Activated CD4-positive, alpha-beta memory T cell treated with anti-CD3 and anti-CD28 coated beads for 36 hours (primary cell): ENCODE results near the gene RPL37. TPM values are rescaled to one million over a fixed set of nuclear protein-coding genes. Genes with fewer than 3 reads are reported as not detected.
"Not testable (repeated sequence)": the region's sequence is repeated elsewhere in the genome, so short reads cannot be mapped to it uniquely, and the experiment has no call there.

Experiments
- CTCF ChIA-PET: fragments of 350-600 bp; sonication (Branson Sonifier 250); formaldehyde crosslinking; loops from one replicate; lab custom pipeline; 2021; ENCODE audit warnings: antibody characterized with exemption, inconsistent platforms; lab: Charles Lee
- POLR2A ChIA-PET: fragments of 350-600 bp; sonication (Branson Sonifier 250); formaldehyde crosslinking; loops from one replicate; lab custom pipeline; 2021; ENCODE audit warnings: antibody characterized with exemption; lab: Charles Lee
- DNase-seq: peaks from one replicate; pipeline ENCODE4 v3.0.0-alpha.2; 2020
- H3K27ac Mint-ChIP-seq: one replicate; pipeline ENCODE4 v1.8.0; 2021; ENCODE audit warnings: mixed read lengths
- H3K27me3 Mint-ChIP-seq: one replicate; pipeline ENCODE4 v1.8.0; 2021; ENCODE audit warnings: mixed read lengths
- H3K36me3 Mint-ChIP-seq: one replicate; pipeline ENCODE4 v1.8.0; 2021; ENCODE audit warnings: mixed read lengths
- H3K4me1 Mint-ChIP-seq: one replicate; pipeline ENCODE4 v1.8.0; 2021; ENCODE audit warnings: low read depth, mixed read lengths
- H3K4me3 Mint-ChIP-seq: one replicate; pipeline ENCODE4 v1.8.0; 2021; ENCODE audit warnings: mild to moderate bottlenecking, mixed read lengths
- H3K9me3 Mint-ChIP-seq: one replicate; pipeline ENCODE4 v1.8.0; 2021; ENCODE audit warnings: mixed read lengths
- intact Hi-C: fragments of 100-400 bp; cut with micrococcal nuclease; formaldehyde crosslinking; loops from one replicate; pipeline ENCODE4 v1.15.1; 2023
- total RNA-seq, 2 experiments: library from RNA; stranded (reverse); gene quantifications; one replicate each; pipeline ENCODE4 v1.2.3, GENCODE V29; 2021

RPL37 gene
- total RNA-seq, 2 experiments from 2014 or later: 1,815 to 1,873 TPM

- H3K27me3 Mint-ChIP-seq, POLR2A ChIA-PET, intact Hi-C loops, DNase-seq, H3K27ac Mint-ChIP-seq, CTCF ChIA-PET, H3K4me3 Mint-ChIP-seq, H3K9me3 Mint-ChIP-seq: not testable (repeated sequence)
- Mint-ChIP-seq H3K4me1 (peaks cover 61% of the 10 kb centered on the region), H3K36me3 (peaks cover 15% of the 10 kb centered on the region)
These were observed 40.7 kb downstream of the RPL37 start for GRCh38 chr5:40794340-40794739.

- H3K9me3 Mint-ChIP-seq, H3K27me3 Mint-ChIP-seq, DNase-seq, intact Hi-C loops, POLR2A ChIA-PET, H3K4me3 Mint-ChIP-seq, CTCF ChIA-PET, H3K27ac Mint-ChIP-seq: not testable (repeated sequence)
- Mint-ChIP-seq H3K4me1 (peaks cover 66% of the 10 kb centered on the region), H3K36me3 (peaks cover 21% of the 10 kb centered on the region)
These were observed 42.3 kb downstream of the RPL37 start for GRCh38 chr5:40792691-40793090.

GRCh38 chr5:40791715-40792139, 43.3 kb downstream of the RPL37 start:
- peaks cover 7% of the 10 kb centered on the region for H3K9me3 Mint-ChIP-seq
- no peak overlapping the region for H3K27ac Mint-ChIP-seq
- H3K36me3 Mint-ChIP-seq: peaks cover 19% of the 10 kb centered on the region
- intact Hi-C loops: no loop called here
- H3K4me1 Mint-ChIP-seq: peaks cover 60% of the 10 kb centered on the region
- ChIA-PET POLR2A (interaction anchor here (1.0 kb wide), 1 partner anchor 31 kb away, joined by 3 read pairs; no protein-coding TSS in a partner anchor), CTCF (no interaction called here)
- H3K4me3 Mint-ChIP-seq: no peak overlapping the region
- no peaks in the 10 kb centered on the region for H3K27me3 Mint-ChIP-seq
- DNase-seq: no peak

GRCh38 chr5:40790947-40791593, 44.0 kb downstream of the RPL37 start:
- Mint-ChIP-seq H3K36me3 (peaks cover 23% of the 10 kb centered on the region), H3K4me3 (no peak overlapping the region)
- POLR2A ChIA-PET: interaction anchor here (1.0 kb wide), 1 partner anchor 32 kb away, joined by 3 read pairs; no protein-coding TSS in a partner anchor

GRCh38 chr5:40788941-40789340, 46.1 kb downstream of the RPL37 start:
- intact Hi-C loops, CTCF ChIA-PET, H3K4me3 Mint-ChIP-seq, H3K9me3 Mint-ChIP-seq, DNase-seq, H3K27ac Mint-ChIP-seq, H3K27me3 Mint-ChIP-seq, POLR2A ChIA-PET: not testable (repeated sequence)
- peaks cover 50% of the 10 kb centered on the region for H3K4me1 Mint-ChIP-seq
- peaks cover 14% of the 10 kb centered on the region for H3K36me3 Mint-ChIP-seq

More at GRCh38 chr5:40790947-40791593, 44.0 kb downstream of the RPL37 start:
- Mint-ChIP-seq H3K27me3 (no peaks in the 10 kb centered on the region), H3K4me1 (peaks cover 56% of the 10 kb centered on the region), H3K9me3 (peaks cover 7% of the 10 kb centered on the region), H3K27ac (no peak overlapping the region)
- no peak for DNase-seq
- intact Hi-C loops: no loop called here
- CTCF ChIA-PET: no interaction called here

- Mint-ChIP-seq H3K4me3 (no peak overlapping the region), H3K27ac (no peak overlapping the region), H3K4me1 (peaks cover 44% of the 10 kb centered on the region), H3K36me3 (peaks cover 14% of the 10 kb centered on the region), H3K9me3 (peaks cover 7% of the 10 kb centered on the region), H3K27me3 (no peaks in the 10 kb centered on the region)
- no peak for DNase-seq
- ChIA-PET CTCF (no interaction called here), POLR2A (no interaction called here)
- intact Hi-C loops: no loop called here
These were observed 47.0 kb downstream of the RPL37 start for GRCh38 chr5:40787986-40788385.

- intact Hi-C loops, H3K4me3 Mint-ChIP-seq, DNase-seq, POLR2A ChIA-PET, H3K9me3 Mint-ChIP-seq, H3K27me3 Mint-ChIP-seq, H3K27ac Mint-ChIP-seq: not testable (repeated sequence)
- CTCF ChIA-PET: interaction anchor here (1.1 kb wide), 1 partner anchor 1072 kb away, joined by 3 read pairs; no protein-coding TSS in a partner anchor
- H3K4me1 Mint-ChIP-seq: peaks cover 53% of the 10 kb centered on the region
- peaks cover 14% of the 10 kb centered on the region for H3K36me3 Mint-ChIP-seq
These were observed 48.4 kb downstream of the RPL37 start for GRCh38 chr5:40786664-40787063.

- no peak overlapping the region for H3K4me3 Mint-ChIP-seq
- H3K27ac Mint-ChIP-seq: no peak overlapping the region
- peaks cover 51% of the 10 kb centered on the region for H3K4me1 Mint-ChIP-seq
- H3K36me3 Mint-ChIP-seq: peaks cover 14% of the 10 kb centered on the region
- no peak for DNase-seq
- no peaks in the 10 kb centered on the region for H3K27me3 Mint-ChIP-seq
- intact Hi-C loops: no loop called here
- H3K9me3 Mint-ChIP-seq: peaks cover 7% of the 10 kb centered on the region
- ChIA-PET POLR2A (no interaction called here), CTCF (no interaction called here)
These were observed 50.1 kb downstream of the RPL37 start for GRCh38 chr5:40784916-40785315.

GRCh38 chr5:40784027-40784653, 50.9 kb downstream of the RPL37 start:
- H3K27me3 Mint-ChIP-seq: no peaks in the 10 kb centered on the region
- H3K9me3 Mint-ChIP-seq: peaks cover 7% of the 10 kb centered on the region
- intact Hi-C loops: no loop called here
- no peak overlapping the region for H3K27ac Mint-ChIP-seq
- DNase-seq: no peak
- H3K4me1 Mint-ChIP-seq: peaks cover 51% of the 10 kb centered on the region
- POLR2A ChIA-PET: no interaction called here
- CTCF ChIA-PET: interaction anchor here (0.5 kb wide), 1 partner anchor 433 kb away, joined by 3 read pairs; no protein-coding TSS in a partner anchor
- H3K36me3 Mint-ChIP-seq: peaks cover 14% of the 10 kb centered on the region
- H3K4me3 Mint-ChIP-seq: no peak overlapping the region

GRCh38 chr5:40781843-40782409, 53.1 kb downstream of the RPL37 start:
- Mint-ChIP-seq H3K4me1 (peaks cover 47% of the 10 kb centered on the region), H3K27me3 (no peaks in the 10 kb centered on the region), H3K36me3 (peaks cover 7% of the 10 kb centered on the region), H3K27ac (no peak overlapping the region), H3K4me3 (no peak overlapping the region), H3K9me3 (no peaks in the 10 kb centered on the region)
- intact Hi-C loops: no loop called here
- ChIA-PET CTCF (interaction anchor here (0.6 kb wide), 1 partner anchor 822 kb away, joined by 3 read pairs; no protein-coding TSS in a partner anchor), POLR2A (no interaction called here)
- no peak for DNase-seq

GRCh38 chr5:40780858-40781257, 54.2 kb downstream of the RPL37 start:
- Mint-ChIP-seq H3K27me3 (no peaks in the 10 kb centered on the region), H3K36me3 (peaks cover 9% of the 10 kb centered on the region), H3K4me1 (peaks cover 54% of the 10 kb centered on the region), H3K4me3 (no peak overlapping the region), H3K9me3 (no peaks in the 10 kb centered on the region), H3K27ac (no peak overlapping the region)
- POLR2A ChIA-PET: interaction anchor here (1.0 kb wide), 1 partner anchor 33 kb away, joined by 3 read pairs; no protein-coding TSS in a partner anchor
- intact Hi-C loops: no loop called here
- CTCF ChIA-PET: no interaction called here
- DNase-seq: no peak

- Mint-ChIP-seq H3K27me3 (no peaks in the 10 kb centered on the region), H3K36me3 (peaks cover 7% of the 10 kb centered on the region), H3K9me3 (no peaks in the 10 kb centered on the region), H3K27ac (no peak overlapping the region), H3K4me3 (no peak overlapping the region), H3K4me1 (peaks cover 52% of the 10 kb centered on the region)
- intact Hi-C loops: no loop called here
- DNase-seq: no peak
- ChIA-PET POLR2A (interaction anchor here (1.0 kb wide), 1 partner anchor 34 kb away, joined by 3 read pairs; no protein-coding TSS in a partner anchor), CTCF (no interaction called here)
These were observed 54.8 kb downstream of the RPL37 start for GRCh38 chr5:40780199-40780598.
